Forelimb muscle (tissue), 1 donor: ENCODE measurements around the gene BCL2. TPM values are rescaled to one million over a fixed set of nuclear protein-coding genes. Genes with fewer than 3 reads are reported as not detected.

Experiments
- DNase-seq: peaks from one replicate; pipeline ENCODE4 v3.0.0-alpha.2; 2013; ENCODE audit warnings: low read depth
- polyA plus RNA-seq: library from polyadenylated mRNA; unstranded; fragments of 120-200 nt; gene quantifications from one replicate; pipeline ENCODE4 v1.2.1, GENCODE V29; 2013; ENCODE audit not compliant: insufficient read length

BCL2 gene
- polyA plus RNA-seq, 1 donor: 13.1 TPM

- DNase-seq: no peak
Measured at GRCh38 chr18:63141778-63142176, 177.8 kb downstream of the BCL2 start.

GRCh38 chr18:63140997-63141777 is 178.4 kb downstream of the BCL2 start:
- DNase-seq: no peak

- no peak for DNase-seq
Measured at GRCh38 chr18:63140038-63140450, 179.5 kb downstream of the BCL2 start.

GRCh38 chr18:63138436-63139340 is 180.9 kb downstream of the BCL2 start:
- DNase-seq: no peak

GRCh38 chr18:63137999-63138435 is 181.6 kb downstream of the BCL2 start:
- DNase-seq: no peak

GRCh38 chr18:63135101-63135500 is 184.5 kb downstream of the BCL2 start:
- DNase-seq: no peak

GRCh38 chr18:63132819-63133200 is 186.8 kb downstream of the BCL2 start:
- no peak for DNase-seq

GRCh38 chr18:63131959-63132818 is 187.4 kb downstream of the BCL2 start:
- no peak for DNase-seq

- DNase-seq: no peak
Measured at GRCh38 chr18:63131106-63131958, 188.2 kb downstream of the BCL2 start.

- no peak for DNase-seq
Measured at GRCh38 chr18:63130176-63130575, 189.4 kb downstream of the BCL2 start.

GRCh38 chr18:63128237-63128974 is 191.2 kb downstream of the BCL2 start:
- DNase-seq: no peak

GRCh38 chr18:63126134-63127069 is 193.2 kb downstream of the BCL2 start:
- no peak for DNase-seq

GRCh38 chr18:63120620-63121019 is 198.9 kb downstream of the BCL2 start:
- no peak for DNase-seq

- DNase-seq: no peak
Measured at GRCh38 chr18:63119647-63120046, 199.9 kb downstream of the BCL2 start.

GRCh38 chr18:63113899-63114565 is 205.5 kb downstream of the BCL2 start:
- DNase-seq: no peak

GRCh38 chr18:63112706-63113105 is 206.9 kb downstream of the BCL2 start:
- no peak for DNase-seq

GRCh38 chr18:63111671-63112402 is 207.7 kb downstream of the BCL2 start:
- DNase-seq: no peak

GRCh38 chr18:63109802-63110201 is 209.8 kb downstream of the BCL2 start:
- no peak for DNase-seq
